Lower lobe of right lung (tissue), 2 donors: Measurements from ENCODE around the gene ZNF592. TPM values are rescaled to one million over a fixed set of nuclear protein-coding genes. Genes with fewer than 3 reads are reported as not detected.
A peak's percentile ranks its signal among the peaks of the same experiment; 100 is the strongest.

Source experiments
- ATAC-seq, 2 donors: fragments of 200-7000 bp; cut with Tn5 transposase; one replicate each; pipeline ENCODE4 v1.9.1; 2020 to 2022; ENCODE audit warnings: mild to moderate bottlenecking in 2 of 2, moderate library complexity in 2 of 2
- DNase-seq: peaks from one replicate; pipeline ENCODE4 v3.0.0-alpha.2; 2020
- H3K27ac ChIP-seq: fragments of 200-600 bp; one replicate; pipeline ENCODE4 v1.8.0; 2022
- H3K27me3 ChIP-seq: fragments of 200-600 bp; one replicate; pipeline ENCODE4 v1.8.0; 2022; ENCODE audit warnings: low read depth
- H3K36me3 ChIP-seq: fragments of 200-600 bp; one replicate; pipeline ENCODE4 v1.8.0; 2022; ENCODE audit warnings: mild to moderate bottlenecking
- H3K4me1 ChIP-seq: fragments of 200-600 bp; one replicate; pipeline ENCODE4 v1.8.0; 2022
- H3K4me3 ChIP-seq: fragments of 200-600 bp; one replicate; pipeline ENCODE4 v1.8.0; 2022; ENCODE audit warnings: mild to moderate bottlenecking
- H3K9me3 ChIP-seq: fragments of 200-600 bp; one replicate; pipeline ENCODE4 v1.8.0; 2022
- CTCF ChIP-seq: fragments of 200-600 bp; IDR thresholded peaks from one replicate; pipeline ENCODE4 v1.8.0; 2022; ENCODE audit warnings: antibody characterized with exemption, mild to moderate bottlenecking
- intact Hi-C: fragments of 100-400 bp; cut with DNase I; formaldehyde crosslinking; loops from one replicate; pipeline ENCODE4 v1.11.0; 2022
- total RNA-seq: library from RNA; stranded (reverse); fragmentation: NEBNext Ultra II Directional; extraction: Animal tissue kit (Norgen Biotek cat#: 25700); gene quantifications from one replicate; pipeline ENCODE4 v1.2.1, GENCODE V29; 2021
- donor health status: DM: no; HTN: yes; CAD: no; lungs with severe emphysema.

Gene ZNF592
- total RNA-seq, 1 donor from 2014 or later, result 34.8 TPM

- Histone ChIP-seq H3K27ac (no peak overlapping the region), H3K4me3 (no peak overlapping the region), H3K9me3 (no peaks in the 10 kb centered on the region), H3K4me1 (peaks cover 50% of the 10 kb centered on the region), H3K27me3 (no peaks in the 10 kb centered on the region), H3K36me3 (peaks cover 37% of the 10 kb centered on the region)
- DNase-seq (no peak), ATAC-seq (no peak)
- intact Hi-C loops, result no loop called here
- TF ChIP-seq CTCF, result no peak
These were observed 16.6 kb downstream of the ZNF592 start for GRCh38 chr15:84764989-84765388.

- no peaks in the 10 kb centered on the region for H3K9me3 ChIP-seq
- ATAC-seq (no peak), DNase-seq (no peak)
- peaks cover 43% of the 10 kb centered on the region for H3K4me1 ChIP-seq
- H3K27ac ChIP-seq, result no peak overlapping the region
- H3K36me3 ChIP-seq, result peaks cover 40% of the 10 kb centered on the region
- intact Hi-C loops, result no loop called here
- TF ChIP-seq CTCF, result no peak
- H3K4me3 ChIP-seq, result no peak overlapping the region
- H3K27me3 ChIP-seq, result no peaks in the 10 kb centered on the region
These were observed 17.3 kb downstream of the ZNF592 start for GRCh38 chr15:84765675-84766074.

GRCh38 chr15:84766461-84767035 lies 18.2 kb downstream of the ZNF592 start:
- no peaks in the 10 kb centered on the region for H3K27me3 ChIP-seq
- intact Hi-C loops, result no loop called here
- no peak for DNase-seq
- peaks cover 47% of the 10 kb centered on the region for H3K36me3 ChIP-seq
- H3K4me1 ChIP-seq, result peaks cover 37% of the 10 kb centered on the region
- H3K9me3 ChIP-seq, result no peaks in the 10 kb centered on the region
- no peak overlapping the region for H3K4me3 ChIP-seq
- ATAC-seq, result no peak
- no peak for TF ChIP-seq CTCF
- H3K27ac ChIP-seq, result no peak overlapping the region

GRCh38 chr15:84772031-84772430 lies 23.6 kb downstream of the ZNF592 start:
- no peak for TF ChIP-seq CTCF
- intact Hi-C loops, result no loop called here
- no peak for DNase-seq
- peaks cover 43% of the 10 kb centered on the region for H3K36me3 ChIP-seq
- no peaks in the 10 kb centered on the region for H3K27me3 ChIP-seq
- peaks cover 23% of the 10 kb centered on the region for H3K4me1 ChIP-seq
- no peak overlapping the region for H3K27ac ChIP-seq
- no peak overlapping the region for H3K4me3 ChIP-seq
- no peaks in the 10 kb centered on the region for H3K9me3 ChIP-seq
- ATAC-seq, result no peak

GRCh38 chr15:84772467-84772866 lies 24.1 kb downstream of the ZNF592 start:
- Histone ChIP-seq H3K4me3 (no peak overlapping the region), H3K4me1 (peaks cover 23% of the 10 kb centered on the region), H3K36me3 (peaks cover 38% of the 10 kb centered on the region), H3K27me3 (no peaks in the 10 kb centered on the region), H3K27ac (no peak overlapping the region), H3K9me3 (no peaks in the 10 kb centered on the region)
- DNase-seq (no peak), ATAC-seq (peak in 1 of 2 donors; percentile 57)
- intact Hi-C loops, result no loop called here
- TF ChIP-seq CTCF, result no peak
